HCT116 (cell line): ENCODE data around the gene ERP27. TPM values are rescaled to one million over a fixed set of nuclear protein-coding genes. Genes with fewer than 3 reads are reported as not detected.

ENCODE experiments used
- ATAC-seq: fragments of 200-7000 bp; cut with Tn5 transposase; 2 replicates; pipeline ENCODE4 v1.9.1; 2020; ENCODE audit warnings: mild to moderate bottlenecking, moderate library complexity
- BruUV-seq: library from RNA; stranded (reverse); fragments of 400-500 nt; replicated peaks from 2 replicates; lab custom pipeline; 2021; lab: Mats Ljungman, UMichigan
- CTCF ChIA-PET: fragments of 300-600 bp; sonication (Branson Sonifier 250); formaldehyde crosslinking; loops from one replicate; lab custom pipeline; 2021; ENCODE audit warnings: antibody characterized with exemption; lab: Charles Lee
- POLR2A ChIA-PET: fragments of 300-600, 350-600 bp; sonication (Branson Sonifier 250); formaldehyde crosslinking; loops from one replicate; lab custom pipeline; 2021; ENCODE audit warnings: antibody characterized with exemption; lab: Charles Lee
- RAD21 ChIA-PET, 2 experiments: fragments of 300-600 bp; sonication (Branson Sonifier 250); formaldehyde crosslinking; loops; one replicate each; lab custom pipeline; 2023; ENCODE audit warnings: low total read pairs in 2 of 2; ENCODE audit not compliant: uncharacterized antibody in 2 of 2, unreplicated experiment in 2 of 2, low non-redundant PET in 1 of 2; lab: Charles Lee
- DNase-seq: peaks from one replicate; pipeline ENCODE4 v3.0.0-alpha.2; 2010; ENCODE audit warnings: low read depth, low spot score
- H2AFZ ChIP-seq: fragments of 200-600 bp; shearing (Covaris generic), sonication (generic); 2 replicates; pipeline ENCODE4 v1.6.1; 2017; ENCODE audit warnings: low read depth, mixed run types, mixed read lengths, antibody characterized with exemption, low read length; ENCODE audit not compliant: poor library complexity, severe bottlenecking
- H3K27ac ChIP-seq: 2 replicates; pipeline ENCODE4 v1.5.1; 2012; ENCODE audit warnings: low read depth, low read length
- H3K27me3 ChIP-seq: fragments of 200-600 bp; sonication (generic); 2 replicates; pipeline ENCODE4 v1.6.1; 2016; ENCODE audit warnings: mixed run types, low read length, mixed read lengths; ENCODE audit not compliant: insufficient read depth
- H3K36me3 ChIP-seq, 2 experiments: fragments of 200-500 bp in 1 of 2; fragments of 200-600 bp in 1 of 2; sonication (Bioruptor generic) in 1 of 2; sonication (generic) in 1 of 2; 2 replicates each; pipeline versions ENCODE4 v1.5.1 to v1.6.1; 2014 to 2016; ENCODE audit warnings: low read length in 2 of 2, inconsistent platforms in 1 of 2, mixed read lengths in 1 of 2, mixed run types in 1 of 2; ENCODE audit not compliant: insufficient read depth in 2 of 2, control insufficient read depth in 1 of 2
- H3K4me1 ChIP-seq, 2 experiments: fragments of 200-600 bp in 1 of 2; sonication (generic) in 1 of 2; 2 replicates each; pipeline versions ENCODE4 v1.5.1 to v1.6.1; 2012 to 2017; ENCODE audit warnings: low read length in 2 of 2, inconsistent platforms in 1 of 2, mild to moderate bottlenecking in 1 of 2, mixed read lengths in 1 of 2, mixed run types in 1 of 2, moderate library complexity in 1 of 2; ENCODE audit not compliant: insufficient read depth in 2 of 2, control insufficient read depth in 1 of 2
- H3K4me2 ChIP-seq: fragments of 200-600 bp; sonication (generic); 2 replicates; pipeline ENCODE4 v1.6.1; 2017; ENCODE audit warnings: mixed run types, low read length, mixed read lengths
- H3K4me3 ChIP-seq, 2 experiments: fragments of 200-600 bp in 1 of 2; sonication (generic) in 1 of 2; replicated peaks in 1 of 2; 2 replicates each; pipeline ENCODE4 v1.5.1; 2011 to 2016; ENCODE audit warnings: low read length in 2 of 2, control low read depth in 1 of 2, low read depth in 1 of 2, mild to moderate bottlenecking in 1 of 2, mixed read lengths in 1 of 2, mixed run types in 1 of 2
- H3K79me2 ChIP-seq: fragments of 200-600 bp; sonication (generic); 2 replicates; pipeline ENCODE4 v1.6.1; 2017; ENCODE audit warnings: mild to moderate bottlenecking, mixed run types, low read length, moderate library complexity, mixed read lengths; ENCODE audit not compliant: insufficient read depth
- H3K9ac ChIP-seq: fragments of 200-600 bp; sonication (generic); 2 replicates; pipeline ENCODE4 v1.6.1; 2016; ENCODE audit warnings: low read length, mixed read lengths
- H3K9me2 ChIP-seq: fragments of 200-600 bp; sonication (generic), shearing (Covaris generic); 2 replicates; pipeline ENCODE4 v1.6.1; 2017; ENCODE audit warnings: mixed run types, mild to moderate bottlenecking, moderate library complexity; ENCODE audit not compliant: insufficient read depth
- H3K9me3 ChIP-seq, 2 experiments: fragments of 200-500 bp in 1 of 2; fragments of 200-600 bp in 1 of 2; sonication (Bioruptor generic) in 1 of 2; sonication (generic) in 1 of 2; 2 replicates each; pipeline ENCODE4 v1.6.1; 2014 to 2017; ENCODE audit warnings: low read length in 2 of 2, mixed read lengths in 2 of 2, inconsistent platforms in 1 of 2, low read depth in 1 of 2, mild to moderate bottlenecking in 1 of 2, mixed run types in 1 of 2, moderate library complexity in 1 of 2; ENCODE audit not compliant: control insufficient read depth in 1 of 2, insufficient read depth in 1 of 2
- H4K20me1 ChIP-seq: fragments of 200-600 bp; sonication (generic), shearing (Covaris generic); 2 replicates; pipeline ENCODE4 v1.6.1; 2017; ENCODE audit warnings: mixed run types, mild to moderate bottlenecking, moderate library complexity; ENCODE audit not compliant: insufficient read depth
- CBX3 ChIP-seq: IDR thresholded peaks from 2 replicates; pipeline ENCODE4 v1.6.1; 2012; ENCODE audit warnings: low read depth
- CEBPB ChIP-seq: IDR thresholded peaks from 2 replicates; pipeline ENCODE4 v1.6.1; 2012; ENCODE audit warnings: low read depth
- CTCF ChIP-seq, 3 experiments: fragments of 200-600 bp in 1 of 3; sonication (generic) in 1 of 3; IDR thresholded peaks in 2 of 3; conservative IDR thresholded peaks in 1 of 3; 2 replicates each; pipeline ENCODE4 v1.5.1; 2012 to 2017; ENCODE audit warnings: low read depth in 2 of 3, low read length in 2 of 3, antibody characterized with exemption in 1 of 3, borderline replicate concordance in 1 of 3, control low read depth in 1 of 3, mild to moderate bottlenecking in 1 of 3, mixed read lengths in 1 of 3, mixed run types in 1 of 3, moderate library complexity in 1 of 3; ENCODE audit not compliant: insufficient read depth in 1 of 3
- EGR1 ChIP-seq: IDR thresholded peaks from 2 replicates; pipeline ENCODE4 v1.6.1; 2012; ENCODE audit warnings: low read depth
- ELF1 ChIP-seq: IDR thresholded peaks from 2 replicates; pipeline ENCODE4 v1.6.1; 2012; ENCODE audit warnings: low read depth, borderline replicate concordance
- EZH2 ChIP-seq: fragments of 200-600 bp; sonication (generic); IDR thresholded peaks from 2 replicates; pipeline ENCODE4 v1.6.1; 2017; ENCODE audit warnings: antibody characterized with exemption, mixed run types
- EZH2phosphoT487 ChIP-seq: fragments of 200-600 bp; IDR thresholded peaks from 2 replicates; pipeline ENCODE4 v1.6.1; 2018; ENCODE audit warnings: antibody characterized with exemption, borderline replicate concordance
- FOSL1 ChIP-seq: IDR thresholded peaks from 2 replicates; pipeline ENCODE4 v1.6.1; 2012; ENCODE audit warnings: low read depth
- POLR2A ChIP-seq: IDR thresholded peaks from 2 replicates; pipeline ENCODE4 v1.7.0; 2011; ENCODE audit warnings: borderline replicate concordance; ENCODE audit not compliant: insufficient read depth, insufficient read length; ENCODE audit errors: extremely low read depth
- POLR2AphosphoS5 ChIP-seq: IDR thresholded peaks from 2 replicates; pipeline ENCODE4 v1.6.1; 2011; ENCODE audit warnings: mild to moderate bottlenecking, low read depth, low read length, moderate library complexity
- SP1 ChIP-seq: IDR thresholded peaks from 2 replicates; pipeline ENCODE4 v1.6.1; 2012; ENCODE audit warnings: low read depth
- SRF ChIP-seq: IDR thresholded peaks from 2 replicates; pipeline ENCODE4 v1.6.1; 2012; ENCODE audit warnings: low read depth
- TCF7L2 ChIP-seq: IDR thresholded peaks from 2 replicates; pipeline ENCODE4 v1.7.0; 2011; ENCODE audit warnings: borderline replicate concordance, inconsistent platforms; ENCODE audit not compliant: insufficient read depth, insufficient read length; ENCODE audit errors: extremely low read depth
- YY1 ChIP-seq: IDR thresholded peaks from 2 replicates; pipeline ENCODE4 v1.6.1; 2011; ENCODE audit warnings: low read length, low read depth, moderate library complexity, mild to moderate bottlenecking; ENCODE audit not compliant: insufficient replicate concordance; ENCODE audit errors: extremely low read depth
- ZBTB33 ChIP-seq: IDR thresholded peaks from 2 replicates; pipeline ENCODE4 v1.6.1; 2011; ENCODE audit warnings: mild to moderate bottlenecking, low read length, moderate library complexity; ENCODE audit not compliant: insufficient replicate concordance; ENCODE audit errors: extremely low read depth
- ZFX ChIP-seq: fragments of 450-650 bp; IDR thresholded peaks from 2 replicates; pipeline ENCODE4 v1.6.1; 2017
- ZNF274 ChIP-seq: fragments of 200-500 bp; sonication (Bioruptor generic); IDR thresholded peaks from 2 replicates; pipeline ENCODE4 v1.6.1; 2014; ENCODE audit warnings: mild to moderate bottlenecking, low read depth, low read length, inconsistent platforms
- intact Hi-C: fragments of 100-400 bp; cut with micrococcal nuclease; formaldehyde crosslinking; loops from 2 replicates; pipeline ENCODE4 v1.10.0; 2022
- total RNA-seq: library from RNA; stranded (reverse); gene quantifications from one replicate; pipeline ENCODE4 v1.2.1, GENCODE V29; 2021; ENCODE audit not compliant: unreplicated experiment
- TF ChIP-seq, protein P1 (sequence below): IDR thresholded peaks from 2 replicates; pipeline ENCODE4 v1.6.1; 2012

The ERP27 gene
- total RNA-seq, 1 experiment from 2014 or later = 0.39 TPM

DNA sequence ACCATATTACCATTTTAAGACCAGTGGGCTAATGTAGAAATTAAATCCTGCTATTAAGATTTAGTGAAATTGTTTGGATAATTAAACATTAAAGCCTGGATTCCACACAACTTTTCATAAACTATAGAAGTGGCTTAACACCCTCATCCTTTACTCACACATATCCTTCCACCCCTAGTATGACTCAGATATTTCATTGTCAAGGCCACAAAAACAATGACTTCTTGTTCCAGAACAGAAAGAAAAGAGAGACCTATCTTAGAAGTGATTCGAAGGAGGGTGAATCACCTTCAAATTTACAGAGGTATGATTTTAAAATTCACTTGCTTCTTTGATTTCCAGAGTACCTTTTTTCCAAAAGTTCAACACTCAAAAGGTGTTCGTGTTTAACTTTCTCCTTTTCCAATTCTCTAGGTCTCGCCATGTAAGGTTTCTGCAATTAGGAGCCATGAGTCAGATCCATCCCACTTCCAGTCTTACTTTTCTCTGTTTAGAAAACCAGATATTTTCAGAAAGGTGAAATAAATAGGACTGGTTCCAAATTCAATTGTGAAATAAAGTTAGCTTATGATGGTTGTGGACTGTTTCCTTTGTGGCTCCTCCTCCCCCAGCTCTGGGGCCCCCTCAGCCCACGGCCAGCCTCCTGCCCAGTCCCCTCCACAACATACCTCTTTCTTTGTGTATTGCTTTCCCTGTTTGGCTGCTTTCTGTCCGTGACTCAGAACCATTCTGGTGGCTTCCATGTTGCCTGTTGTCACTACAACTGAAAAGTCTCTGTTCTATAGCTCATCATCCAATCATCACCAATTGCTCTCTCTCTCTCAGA lies 28.0 kb downstream of the ERP27 start (continued):
- TF ChIP-seq ZBTB33 = no peak
- TF ChIP-seq SP1 = peak; percentile 63
- no peak for TF ChIP-seq EGR1
- TF ChIP-seq SRF = no peak
- no peak for TF ChIP-seq EZH2phosphoT487

DNA sequence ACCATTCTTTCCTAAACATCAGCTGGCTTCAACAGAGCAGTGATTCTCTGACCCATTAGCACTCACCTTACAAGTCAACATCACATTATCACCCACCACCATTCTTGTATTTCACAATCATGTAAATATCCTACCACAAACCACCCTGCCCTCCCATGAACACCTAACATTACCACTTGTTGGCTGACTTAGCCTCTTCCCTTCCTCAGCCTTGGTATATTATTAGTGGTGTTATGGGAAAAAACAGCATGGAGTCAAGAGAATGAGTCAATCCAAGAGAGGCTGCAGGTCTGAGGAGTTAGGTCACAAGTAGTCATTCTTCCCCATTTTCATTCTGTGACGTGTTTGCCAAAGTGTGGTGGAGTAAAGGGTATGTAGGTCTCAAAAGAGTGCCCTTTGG lies 30.4 kb downstream of the ERP27 start:
- Histone ChIP-seq H3K79me2 (no peaks in the 10 kb centered on the region), H3K27me3 (no peaks in the 10 kb centered on the region), H3K4me1 (peaks cover 0 to 24% of the 10 kb centered on the region in 2 experiments; a peak in 3 of 4 replicates), H3K4me2 (no peak overlapping the region), H3K9me2 (no peaks in the 10 kb centered on the region), H3K36me3 (no peaks in the 10 kb centered on the region), H3K9me3 (no peaks in the 10 kb centered on the region), H3K9ac (no peak overlapping the region), H2AFZ (no peak overlapping the region), H3K4me3 (no peak overlapping the region), H3K27ac (no peak overlapping the region), H4K20me1 (no peaks in the 10 kb centered on the region)
- intact Hi-C loops = no loop called here
- ChIA-PET RAD21 (no interaction called here), POLR2A (no interaction called here), CTCF (no interaction called here)
- BruUV-seq = no TSS peak
- DNase-seq (no peak), ATAC-seq (no peak)
- TF ChIP-seq POLR2AphosphoS5 (no peak), ELF1 (no peak), CEBPB (no peak), CTCF (IDR thresholded peaks at IDR 0.05 in 2 of 3, conservative IDR thresholded peaks at IDR 0.05 in 1 of 3; ENCODE audit: borderline replicate concordance in 1 of 3, insufficient read depth in 1 of 3, low read depth in 2 of 3, low read length in 2 of 3) (no peak), FOSL1 (no peak), ZFX (no peak), SRF (no peak), CBX3 (no peak), EZH2 (no peak), TCF7L2 (no peak), ZNF274 (no peak), YY1 (no peak), POLR2A (no peak), SP1 (no peak), ZBTB33 (no peak), EGR1 (no peak)
- TF ChIP-seq, protein P1, sequence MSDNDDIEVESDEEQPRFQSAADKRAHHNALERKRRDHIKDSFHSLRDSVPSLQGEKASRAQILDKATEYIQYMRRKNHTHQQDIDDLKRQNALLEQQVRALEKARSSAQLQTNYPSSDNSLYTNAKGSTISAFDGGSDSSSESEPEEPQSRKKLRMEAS = no peak
